VCaP (cell line): Measurements from ENCODE around the gene ASB10.

Experiments used
- H3K27ac ChIP-seq: fragments of 450-650 bp; 2 replicates; pipeline ENCODE4 v1.5.1; 2017
- CTCF ChIP-seq: fragments of 450-650 bp; conservative IDR thresholded peaks from 2 replicates; pipeline ENCODE4 v1.5.1; 2017; ENCODE audit warnings: mild to moderate bottlenecking, moderate library complexity

ASB10 gene

GRCh38 chr7:151218170-151218569, 31.1 kb upstream of the ASB10 start:
- no peak for TF ChIP-seq CTCF

GRCh38 chr7:151215396-151215795, 28.3 kb upstream of the ASB10 start:
- H3K27ac ChIP-seq: no peak overlapping the region
- TF ChIP-seq CTCF: no peak

More at GRCh38 chr7:151218170-151218569, 31.1 kb upstream of the ASB10 start:
- H3K27ac ChIP-seq: no peak overlapping the region

DNA sequence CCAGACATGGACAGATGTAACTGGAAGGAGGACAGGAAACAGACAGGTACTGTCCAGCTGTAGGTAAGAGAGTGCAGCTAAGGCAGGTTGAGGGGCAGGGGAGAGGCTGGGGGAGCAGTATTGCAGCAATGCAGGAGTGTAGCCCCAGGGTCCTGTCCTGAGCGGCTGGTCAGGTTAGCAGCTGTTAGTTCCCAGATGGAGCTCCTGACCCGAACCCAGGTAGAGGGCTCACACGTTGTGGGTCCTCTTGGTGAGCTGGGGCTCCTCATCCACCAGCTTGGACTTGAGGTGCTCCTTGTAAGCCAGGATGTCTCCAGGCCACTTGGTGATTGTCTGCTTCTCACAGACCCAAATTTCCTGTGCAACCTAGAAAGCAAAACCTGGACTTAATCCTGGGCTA, 26.8 kb upstream of the ASB10 start:
- no peak for TF ChIP-seq CTCF
- H3K27ac ChIP-seq: no peak overlapping the region

DNA sequence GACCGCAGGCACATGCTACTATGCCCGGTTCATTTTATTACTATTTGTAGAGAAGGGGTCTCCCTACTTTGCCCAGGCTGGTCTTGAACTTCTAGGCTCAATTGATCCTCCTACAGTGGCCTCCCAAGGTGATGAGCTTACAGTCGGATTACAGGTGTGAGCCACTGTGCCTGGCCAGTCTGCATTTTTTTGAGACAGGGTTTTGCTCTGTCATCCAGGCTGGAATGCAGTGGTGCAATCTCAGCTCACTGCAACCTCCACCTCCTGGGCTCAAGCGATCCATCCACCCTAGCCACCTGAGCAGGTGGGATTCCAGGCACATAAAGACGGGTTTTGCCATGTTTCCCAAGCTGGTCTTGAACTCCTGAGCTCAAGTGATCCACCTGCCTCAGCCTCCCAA, 25.6 kb upstream of the ASB10 start:
- no peak for TF ChIP-seq CTCF
- H3K27ac ChIP-seq: no peak overlapping the region

GRCh38 chr7:151211155-151211772, 24.2 kb upstream of the ASB10 start:
- TF ChIP-seq CTCF: no peak
- H3K27ac ChIP-seq: no peak overlapping the region

- no peak for TF ChIP-seq CTCF
Observed at GRCh38 chr7:151210087-151210854, 23.2 kb upstream of the ASB10 start, which contains the start of gene H2BK1. Gene H2BK1, minus strand, starts transcription at chr7:151210488. Its CDS starts 170 bp downstream, at chr7:151210318.

GRCh38 chr7:151209588-151209987, 22.5 kb upstream of the ASB10 start:
- H3K27ac ChIP-seq: no peak overlapping the region
- no peak for TF ChIP-seq CTCF

More at GRCh38 chr7:151210087-151210854, 23.2 kb upstream of the ASB10 start, which contains the start of gene H2BK1:
- no peak within 1 kb of the TSS for H3K27ac ChIP-seq
